Activated CD8-positive, alpha-beta memory T cell treated with anti-CD3 and anti-CD28 coated beads for 1 hour (primary cell): ENCODE measurements around the gene DLX2.
"Not testable (repeated sequence)": the region's sequence is repeated elsewhere in the genome, so short reads cannot be mapped to it uniquely, and the experiment has no call there.

Experiments
- DNase-seq, 2 donors: peaks; one replicate each; pipeline ENCODE4 v3.0.0-alpha.2; 2020; ENCODE audit warnings: low read depth in 1 of 2; ENCODE audit errors: extremely low read depth in 1 of 2

DLX2 gene

DNA sequence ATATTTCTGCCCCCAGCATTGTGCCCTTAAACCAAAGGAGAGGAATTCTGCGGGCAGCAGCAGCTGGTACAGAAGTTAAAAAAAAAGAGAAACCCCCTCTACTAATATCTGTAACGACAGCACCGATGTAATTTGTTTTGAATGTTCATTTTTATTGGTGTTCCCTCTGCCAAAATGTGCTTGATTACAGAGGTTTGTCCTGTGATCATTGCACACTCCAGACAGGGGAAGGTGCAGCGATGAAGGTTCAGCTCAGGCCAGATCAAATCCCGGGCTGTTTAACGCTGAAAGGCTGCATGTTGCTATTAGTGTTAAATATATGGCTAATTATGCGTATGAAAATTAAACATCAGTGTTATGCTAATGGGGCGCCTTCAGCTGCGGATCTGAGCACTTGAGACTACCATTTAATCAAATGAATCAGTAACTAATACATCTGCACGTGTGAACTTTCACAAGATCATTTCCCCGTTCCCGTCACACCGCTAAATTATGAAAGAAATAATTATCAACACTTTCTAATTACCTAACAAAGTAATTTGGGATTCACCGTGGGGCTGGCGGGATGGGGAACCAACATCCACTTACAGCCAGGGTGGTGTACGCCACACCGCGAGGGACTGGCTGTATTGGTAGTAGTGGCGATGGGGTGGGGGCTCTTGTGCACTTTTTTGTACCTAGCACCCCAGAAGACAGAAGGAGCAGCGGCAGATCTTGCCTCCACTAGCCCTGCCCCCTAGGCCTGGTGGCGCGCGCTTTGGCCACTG is 18.9 kb downstream of the DLX2 start:
- DNase-seq, result no peak

DNA sequence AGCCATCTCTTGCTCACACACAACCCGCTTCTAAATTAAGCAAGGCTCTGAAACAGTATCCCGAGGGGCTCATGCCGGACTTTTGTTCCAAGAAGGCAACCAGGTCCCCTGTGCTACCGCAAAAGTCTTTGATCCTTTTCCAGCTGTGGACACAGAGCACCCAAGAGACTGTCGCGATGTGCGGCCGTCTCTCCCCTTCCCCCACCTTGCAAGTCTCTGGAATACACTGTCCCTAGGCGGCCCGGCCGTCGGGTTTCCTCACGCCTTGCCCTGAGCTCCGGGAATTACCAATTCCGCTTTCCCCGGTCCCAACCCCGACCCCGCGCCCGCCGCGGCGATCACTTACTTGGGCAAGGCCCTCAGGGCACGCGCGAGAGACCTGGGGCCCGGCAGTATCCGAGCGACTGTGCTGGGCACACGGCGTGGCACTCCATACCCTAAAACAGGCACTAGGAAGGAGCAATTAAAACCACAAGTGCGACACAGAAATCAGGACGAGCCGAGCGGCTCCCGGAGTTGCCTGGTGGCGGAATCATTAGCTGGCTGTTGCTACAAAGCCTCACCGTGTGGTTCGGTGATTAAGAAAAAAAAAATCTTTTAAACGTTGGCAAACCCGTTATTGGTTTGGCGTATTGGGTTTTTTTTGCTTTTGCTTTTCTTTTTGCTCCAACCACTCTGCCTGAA is 19.6 kb downstream of the DLX2 start:
- DNase-seq, result no peak

GRCh38 chr2:172082105-172082943 is 20.4 kb downstream of the DLX2 start:
- no peak for DNase-seq

DNA sequence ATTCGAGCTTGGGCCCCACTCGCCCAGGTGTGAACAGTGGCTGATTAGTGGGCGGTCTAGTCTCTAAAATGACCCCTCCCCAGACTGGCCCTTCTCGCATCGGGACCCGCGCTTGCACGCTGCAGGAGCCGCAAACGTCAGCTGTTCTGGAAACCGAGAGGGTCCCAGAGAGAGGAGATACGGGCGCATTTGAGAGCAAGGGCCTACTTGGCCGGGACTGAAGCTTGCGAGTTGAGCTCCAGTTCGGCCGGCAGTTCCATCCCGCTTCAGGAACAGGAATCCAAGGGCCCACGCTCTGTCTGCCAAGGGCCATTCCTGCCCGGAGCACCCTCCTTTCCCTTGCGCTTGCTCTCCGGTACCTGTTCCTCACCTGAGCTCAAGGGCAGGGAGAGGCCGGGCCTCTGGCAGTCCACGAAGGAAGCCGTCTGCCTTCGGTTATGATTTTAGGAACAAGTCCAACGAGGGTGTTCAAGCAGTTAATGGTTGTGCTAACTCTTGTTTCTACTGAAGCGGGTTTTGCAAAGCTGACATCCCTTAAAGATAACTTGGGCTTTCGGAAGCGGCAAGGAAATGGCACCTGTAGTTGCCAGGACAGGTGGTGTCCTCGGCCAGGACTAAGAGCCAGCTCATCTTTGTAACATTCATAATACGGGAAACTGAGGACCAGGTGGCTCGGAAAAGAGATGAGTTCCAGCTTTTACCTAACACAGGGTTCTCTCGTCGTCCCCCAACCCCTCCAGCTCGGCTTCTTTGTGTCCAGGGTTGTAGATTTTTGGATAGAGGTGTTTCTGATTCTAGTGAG is 21.3 kb downstream of the DLX2 start:
- no peak for DNase-seq

DNA sequence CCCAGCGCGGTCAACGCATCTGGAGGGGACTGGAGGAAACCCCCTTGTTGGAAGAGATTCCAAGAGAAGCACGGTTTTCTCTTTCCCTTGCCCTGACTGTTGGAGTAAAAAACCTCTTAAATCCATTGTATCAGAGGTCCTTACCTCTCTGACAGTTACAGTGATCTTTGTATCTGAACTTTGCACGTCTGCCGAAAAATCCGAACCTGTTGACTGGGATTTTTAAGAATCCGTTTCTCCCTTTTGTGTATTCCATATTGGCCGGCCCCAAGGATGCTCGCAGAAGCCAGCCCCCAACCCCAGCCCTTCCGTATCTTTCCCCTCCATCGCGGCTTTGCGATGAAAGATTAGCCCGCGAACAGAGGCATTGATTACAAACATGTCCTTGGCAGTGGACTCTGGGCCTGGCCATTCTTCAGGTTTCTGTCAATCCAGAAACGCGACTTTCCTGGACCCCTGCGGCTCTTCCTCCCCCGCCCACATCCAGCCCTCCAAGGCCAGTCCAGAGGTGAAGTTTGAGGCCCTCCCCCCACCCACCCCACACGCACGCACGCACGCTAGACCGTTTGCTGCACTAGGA is 22.0 kb downstream of the DLX2 start:
- DNase-seq, result no peak

GRCh38 chr2:172079838-172080640 is 22.7 kb downstream of the DLX2 start:
- DNase-seq, result no peak

DNA sequence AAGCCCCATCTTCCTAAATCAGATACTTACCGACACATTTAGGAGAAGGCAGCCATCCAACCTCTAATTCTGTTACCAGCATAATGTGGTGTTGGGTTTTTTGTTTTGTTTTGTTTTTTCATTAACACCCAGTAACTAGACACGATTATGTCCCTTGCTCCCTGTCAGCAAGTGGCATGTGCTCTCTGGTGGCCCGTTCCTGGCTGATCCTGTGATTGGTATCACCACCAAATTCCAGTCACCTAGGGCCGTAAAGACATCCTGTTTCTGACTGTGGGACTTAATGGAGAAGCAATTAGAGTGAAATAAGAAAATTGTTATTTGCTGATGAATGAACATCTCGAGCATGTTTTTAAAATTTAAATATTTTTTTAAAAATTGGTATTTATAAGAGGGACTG is 23.3 kb downstream of the DLX2 start:
- no peak for DNase-seq

DNA sequence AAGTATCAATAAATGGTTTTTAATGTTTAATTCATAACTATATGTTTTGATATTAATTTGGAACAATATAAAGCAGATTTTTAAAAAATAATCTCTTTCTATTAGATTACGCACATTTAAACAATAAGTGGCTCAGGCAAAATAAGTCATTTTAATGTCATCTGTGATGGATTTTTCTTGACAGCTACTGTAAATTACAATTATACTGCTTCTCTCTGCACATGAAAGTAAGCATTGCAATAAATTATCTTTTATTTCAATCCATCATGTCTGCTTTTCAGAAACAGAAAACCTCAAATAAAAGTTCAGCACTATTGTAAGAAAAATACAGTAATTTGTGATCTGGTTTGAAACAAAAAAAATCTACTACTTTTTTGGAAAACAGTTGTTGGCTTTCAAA is 28.4 kb downstream of the DLX2 start:
- no peak for DNase-seq

DNA sequence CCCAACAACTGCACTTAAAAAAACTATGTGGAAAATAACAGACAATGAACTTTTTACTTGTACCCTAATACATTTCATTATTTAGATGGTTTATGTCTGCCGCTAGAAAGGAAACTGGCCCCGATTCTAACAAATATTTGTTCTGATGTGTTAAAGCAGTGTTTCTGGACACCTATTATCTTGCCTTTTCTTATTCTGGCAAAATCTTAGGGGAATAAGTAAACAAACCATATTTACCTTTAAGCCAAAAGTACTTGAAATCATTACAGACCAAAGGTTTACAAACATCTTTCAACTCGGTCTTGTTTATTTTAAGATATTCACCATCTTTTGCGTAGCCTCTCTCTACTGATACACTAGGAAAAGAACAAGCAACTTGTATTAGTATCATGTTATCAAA is 29.2 kb downstream of the DLX2 start:
- DNase-seq, result no peak

DNA sequence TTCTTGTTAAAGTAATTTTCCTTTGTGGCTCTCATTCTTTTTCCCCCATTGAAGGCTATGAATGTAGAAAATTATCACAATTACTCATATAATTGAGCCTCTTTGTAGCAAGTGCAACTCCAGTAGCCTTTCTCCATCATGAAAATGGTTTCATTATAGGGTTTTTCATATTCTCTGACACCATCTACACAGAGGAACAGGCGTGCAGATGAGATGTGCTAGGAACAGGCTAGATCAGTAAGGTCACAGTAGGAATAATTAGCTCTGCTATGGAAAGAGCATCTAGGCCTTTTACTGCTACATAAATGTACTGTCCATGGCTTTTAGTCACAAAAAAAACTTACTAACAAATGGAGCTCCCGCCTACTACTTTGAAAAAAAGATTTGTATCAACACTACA is 30.0 kb downstream of the DLX2 start:
- DNase-seq, result no peak

- DNase-seq, result no peak
Observed at GRCh38 chr2:172072303-172072702, 30.4 kb downstream of the DLX2 start.

DNA sequence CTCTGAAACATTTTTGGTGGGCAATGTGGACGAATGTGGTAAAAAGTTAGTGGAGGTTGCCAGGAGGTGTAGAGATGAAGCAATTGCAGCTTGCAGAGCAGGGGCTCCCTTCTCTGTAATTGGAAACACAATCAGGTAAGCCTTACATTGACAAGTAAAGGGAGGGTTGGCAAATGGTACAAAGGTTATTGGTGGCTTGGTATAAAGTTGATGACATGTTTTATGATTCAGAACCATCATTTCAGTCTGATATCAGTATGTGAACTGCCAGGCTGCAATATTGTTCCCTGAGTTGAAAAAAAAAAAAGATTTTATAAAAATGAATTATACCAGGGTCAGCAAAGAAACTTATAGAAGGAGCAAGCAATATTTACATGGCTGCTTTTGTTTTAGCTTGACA is 31.8 kb downstream of the DLX2 start:
- no peak for DNase-seq

DNA sequence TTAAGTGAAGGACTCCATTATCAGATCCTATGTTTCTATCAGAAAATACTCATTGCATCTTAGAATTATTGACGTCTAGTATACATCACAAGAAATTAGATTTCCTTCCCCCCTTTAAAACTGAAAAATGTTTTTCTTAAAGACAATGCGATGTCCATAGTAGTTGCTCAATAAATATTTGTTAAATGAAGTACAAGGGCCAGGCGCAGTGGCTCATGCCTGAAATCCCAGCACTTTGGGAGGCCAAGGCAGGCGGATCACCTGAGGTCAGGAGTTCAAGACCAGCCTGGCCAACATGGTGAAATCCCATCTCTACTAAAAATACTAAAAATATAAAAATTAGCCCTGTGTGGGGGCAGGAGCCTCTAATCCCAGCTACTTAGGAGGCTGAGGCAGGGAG is 34.8 kb downstream of the DLX2 start:
- not testable (repeated sequence) for DNase-seq

GRCh38 chr2:172066394-172066886 is 36.3 kb downstream of the DLX2 start:
- no peak for DNase-seq

DNA sequence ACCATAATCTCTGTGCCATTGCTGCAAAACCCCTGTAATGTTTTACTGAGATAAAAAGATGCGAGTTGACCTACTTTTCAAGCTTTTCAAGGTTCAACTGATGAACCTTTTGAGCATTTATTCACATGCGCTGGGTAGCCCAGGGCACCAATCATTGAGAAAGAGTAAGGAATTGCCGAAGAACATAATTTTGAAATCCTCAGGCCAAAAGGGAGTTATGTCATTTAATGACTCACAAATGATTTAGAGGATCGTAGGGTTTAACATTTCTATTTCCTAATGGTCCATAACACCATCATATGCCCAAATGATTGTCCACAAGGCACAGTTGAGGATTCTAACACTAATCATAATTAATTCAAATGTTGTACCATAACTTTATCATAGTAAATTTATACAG is 37.6 kb downstream of the DLX2 start:
- no peak for DNase-seq

- no peak for DNase-seq
Observed at GRCh38 chr2:172063446-172063845, 39.3 kb downstream of the DLX2 start.

DNA sequence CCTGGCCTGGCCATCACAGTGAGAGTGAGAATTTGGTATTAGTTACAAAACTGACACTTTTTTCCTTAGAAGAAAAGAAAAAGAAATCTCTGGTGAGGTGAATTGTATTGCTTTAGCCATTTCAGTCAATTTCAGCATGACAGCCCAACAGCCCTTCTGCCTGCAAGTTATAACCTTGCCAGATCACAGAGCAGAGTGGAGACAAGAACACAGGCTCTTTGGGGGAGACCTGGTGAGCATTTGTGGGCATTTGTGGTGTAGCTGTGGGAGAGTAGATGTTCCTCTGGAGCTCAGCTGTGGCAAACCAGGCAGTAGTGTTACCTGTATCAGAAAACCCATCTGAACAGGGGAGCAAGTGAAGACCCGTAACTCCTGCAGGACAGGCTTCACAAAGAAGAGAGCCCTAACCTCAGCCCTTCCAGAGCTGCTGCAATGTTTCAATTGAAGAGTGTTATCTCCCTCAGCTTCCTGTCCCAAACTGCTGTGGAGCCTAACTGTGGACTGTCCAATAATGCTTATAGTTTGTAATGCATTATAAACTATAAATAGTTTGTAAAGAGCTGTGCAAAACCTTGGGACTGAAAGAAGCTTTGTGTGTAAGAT is 40.2 kb downstream of the DLX2 start:
- DNase-seq, result no peak

DNA sequence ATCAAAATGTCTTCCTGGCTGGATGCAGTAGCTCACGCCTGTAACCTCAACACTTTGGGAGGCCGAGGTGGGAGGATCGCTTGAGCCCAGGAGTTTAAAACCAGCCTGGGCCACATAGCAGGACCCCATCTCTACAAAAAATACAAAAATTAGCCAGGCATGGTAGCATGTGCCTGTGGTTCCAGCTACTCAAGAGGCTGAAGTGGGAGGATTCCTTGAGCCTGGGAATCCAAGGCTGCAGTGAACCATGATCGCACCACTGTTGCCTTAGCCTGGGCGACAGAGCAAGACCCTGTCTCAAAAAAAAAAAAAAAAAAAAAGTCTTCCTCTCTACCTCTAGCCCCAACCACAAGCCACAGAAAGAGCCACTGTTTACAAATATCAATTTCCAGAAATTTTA is 42.6 kb downstream of the DLX2 start:
- not testable (repeated sequence) for DNase-seq

DNA sequence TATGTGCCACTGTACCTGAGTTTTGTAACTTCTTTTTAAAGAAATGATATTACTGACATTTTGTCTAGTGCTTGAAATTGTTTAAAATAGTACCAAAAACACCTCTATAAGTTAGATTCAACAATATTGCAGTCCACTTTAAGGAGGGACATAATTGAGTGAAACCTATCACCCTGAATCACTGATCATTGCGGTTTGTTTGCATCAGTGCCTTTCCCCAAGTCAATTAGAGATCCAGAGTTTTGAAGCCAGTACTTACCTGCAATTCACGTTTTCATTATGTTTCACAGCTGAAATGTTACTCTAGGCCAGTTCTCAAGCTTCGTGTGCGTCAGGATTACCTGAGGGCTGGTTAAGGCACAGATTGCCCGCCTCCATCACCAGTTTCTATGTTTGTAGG is 44.0 kb downstream of the DLX2 start:
- DNase-seq, result no peak
